Esophagus muscularis mucosa (tissue), 4 donors: Measurements from ENCODE around the gene ATP4A.

Source experiments
- EP300 ChIP-seq: sonication (generic); formaldehyde crosslinking; IDR thresholded peaks from one replicate; pipeline ENCODE4 v1.6.1; 2017; ENCODE audit warnings: antibody characterized with exemption
- POLR2A ChIP-seq: fragments of 450-650 bp; IDR thresholded peaks from one replicate; pipeline ENCODE4 v1.6.1; 2017; ENCODE audit warnings: antibody characterized with exemption, moderate library complexity, mild to moderate bottlenecking, low read depth
- TF ChIP-seq, protein P1 (sequence below), 3 experiments: fragments of 200-600 bp in 2 of 3; fragments of 450-650 bp in 1 of 3; sonication (generic) in 2 of 3; IDR thresholded peaks; one replicate each; pipeline ENCODE4 v1.5.1; 2017 to 2019; ENCODE audit warnings: antibody characterized with exemption in 3 of 3, mild to moderate bottlenecking in 2 of 3, moderate library complexity in 1 of 3

DNA sequence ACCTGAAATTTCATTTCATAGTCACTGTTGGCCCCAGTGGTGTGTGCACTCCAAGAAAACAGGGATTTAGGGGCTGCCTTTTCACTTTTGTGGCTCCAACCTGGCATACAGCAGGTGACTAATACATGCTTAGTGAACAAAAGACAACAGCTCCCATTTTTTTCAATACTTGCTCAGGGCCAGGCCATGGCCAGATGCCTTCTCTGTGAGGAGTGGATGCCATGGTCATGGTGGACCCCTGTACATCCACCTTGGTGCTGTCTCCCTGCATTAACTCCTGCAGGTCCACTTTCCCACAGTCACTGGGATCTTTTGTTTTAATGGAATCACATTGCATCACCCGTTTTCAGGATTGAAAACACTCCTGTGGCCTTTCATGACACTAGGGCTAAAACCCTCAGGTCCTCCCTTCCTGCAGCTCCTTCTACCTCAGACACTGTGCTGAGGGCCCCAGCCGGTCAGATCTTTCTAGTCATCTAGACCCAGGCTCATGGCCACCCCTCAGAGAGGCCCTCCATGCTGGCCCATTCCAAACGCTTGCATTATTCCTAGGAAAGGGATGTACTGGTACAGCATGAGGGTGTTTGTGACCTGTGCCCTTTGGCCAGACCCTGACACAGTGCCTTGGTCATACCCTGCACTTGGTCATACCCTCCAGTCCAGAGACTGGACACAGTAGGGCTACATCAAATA, 19.2 kb downstream of the ATP4A start:
- TF ChIP-seq, protein P1, sequence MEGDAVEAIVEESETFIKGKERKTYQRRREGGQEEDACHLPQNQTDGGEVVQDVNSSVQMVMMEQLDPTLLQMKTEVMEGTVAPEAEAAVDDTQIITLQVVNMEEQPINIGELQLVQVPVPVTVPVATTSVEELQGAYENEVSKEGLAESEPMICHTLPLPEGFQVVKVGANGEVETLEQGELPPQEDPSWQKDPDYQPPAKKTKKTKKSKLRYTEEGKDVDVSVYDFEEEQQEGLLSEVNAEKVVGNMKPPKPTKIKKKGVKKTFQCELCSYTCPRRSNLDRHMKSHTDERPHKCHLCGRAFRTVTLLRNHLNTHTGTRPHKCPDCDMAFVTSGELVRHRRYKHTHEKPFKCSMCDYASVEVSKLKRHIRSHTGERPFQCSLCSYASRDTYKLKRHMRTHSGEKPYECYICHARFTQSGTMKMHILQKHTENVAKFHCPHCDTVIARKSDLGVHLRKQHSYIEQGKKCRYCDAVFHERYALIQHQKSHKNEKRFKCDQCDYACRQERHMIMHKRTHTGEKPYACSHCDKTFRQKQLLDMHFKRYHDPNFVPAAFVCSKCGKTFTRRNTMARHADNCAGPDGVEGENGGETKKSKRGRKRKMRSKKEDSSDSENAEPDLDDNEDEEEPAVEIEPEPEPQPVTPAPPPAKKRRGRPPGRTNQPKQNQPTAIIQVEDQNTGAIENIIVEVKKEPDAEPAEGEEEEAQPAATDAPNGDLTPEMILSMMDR (IDR thresholded peaks at IDR 0.05): no peak
- TF ChIP-seq POLR2A: no peak
- no peak for TF ChIP-seq EP300
